OCI-LY7 (cell line): ENCODE data around the gene DNASE2B. TPM values are rescaled to one million over a fixed set of nuclear protein-coding genes. Genes with fewer than 3 reads are reported as not detected.

Source experiments
- BruUV-seq: library from RNA; stranded (reverse); fragments of 400-500 nt; replicated peaks from 2 replicates; lab custom pipeline; 2021; lab: Mats Ljungman, UMichigan
- CTCF ChIA-PET: fragments of 300-600 bp; sonication (Branson Sonifier 250); formaldehyde crosslinking; loops from one replicate; lab custom pipeline; 2022; ENCODE audit warnings: antibody characterized with exemption; ENCODE audit not compliant: unreplicated experiment; lab: Charles Lee
- POLR2A ChIA-PET: fragments of 300-600 bp; sonication (Branson Sonifier 250); formaldehyde crosslinking; loops from one replicate; lab custom pipeline; 2022; ENCODE audit warnings: antibody characterized with exemption; lab: Charles Lee
- DNase-seq: peaks from one replicate; pipeline ENCODE4 v3.0.0-alpha.2; 2015; ENCODE audit warnings: low spot score
- H2AFZ ChIP-seq: fragments of 200-600 bp; sonication (generic), shearing (Covaris generic); 2 replicates; pipeline ENCODE4 v1.6.1; 2014; ENCODE audit warnings: mild to moderate bottlenecking, antibody characterized with exemption, low read length, moderate library complexity
- H3K27ac ChIP-seq: fragments of 200-600 bp; sonication (generic); 2 replicates; pipeline ENCODE4 v1.5.1; 2014; ENCODE audit warnings: mixed run types, low read depth, mild to moderate bottlenecking, moderate library complexity, low read length, inconsistent platforms; ENCODE audit not compliant: poor library complexity, severe bottlenecking
- H3K36me3 ChIP-seq: fragments of 200-600 bp; sonication (generic); 2 replicates; pipeline ENCODE4 v1.6.1; 2014; ENCODE audit warnings: mild to moderate bottlenecking, antibody characterized with exemption, low read length, moderate library complexity, mixed read lengths; ENCODE audit not compliant: insufficient read depth
- H3K4me1 ChIP-seq: fragments of 200-600 bp; sonication (generic); 2 replicates; pipeline ENCODE4 v1.5.1; 2014; ENCODE audit warnings: mild to moderate bottlenecking, low read length; ENCODE audit not compliant: insufficient read depth, poor library complexity, severe bottlenecking
- H3K4me2 ChIP-seq: fragments of 200-600 bp; sonication (generic); 2 replicates; pipeline ENCODE4 v1.6.1; 2014; ENCODE audit warnings: mild to moderate bottlenecking, low read length
- H3K4me3 ChIP-seq: fragments of 200-600 bp; sonication (generic); 2 replicates; pipeline ENCODE4 v1.5.1; 2014; ENCODE audit warnings: mild to moderate bottlenecking, low read depth, low read length; ENCODE audit not compliant: poor library complexity, severe bottlenecking
- H3K79me2 ChIP-seq: fragments of 200-600 bp; sonication (generic); 2 replicates; pipeline ENCODE4 v1.6.1; 2016; ENCODE audit warnings: low read depth, mild to moderate bottlenecking, low read length, moderate library complexity, mixed read lengths; ENCODE audit not compliant: insufficient read depth
- H3K9me2 ChIP-seq: fragments of 200-600 bp; sonication (generic); 2 replicates; pipeline ENCODE4 v1.6.1; 2016; ENCODE audit warnings: mild to moderate bottlenecking, low read length, mixed read lengths; ENCODE audit not compliant: insufficient read depth
- H3K9me3 ChIP-seq: fragments of 200-600 bp; sonication (generic); 2 replicates; pipeline ENCODE4 v1.6.1; 2014; ENCODE audit warnings: mild to moderate bottlenecking, mixed run types, low read length, mixed read lengths
- H4K20me1 ChIP-seq: fragments of 200-600 bp; sonication (generic); 2 replicates; pipeline ENCODE4 v1.6.1; 2014; ENCODE audit warnings: mild to moderate bottlenecking, antibody characterized with exemption, low read length, moderate library complexity, mixed read lengths; ENCODE audit not compliant: insufficient read depth
- EZH2phosphoT487 ChIP-seq: fragments of 200-600 bp; sonication (generic); IDR thresholded peaks from 2 replicates; pipeline ENCODE4 v1.6.1; 2018; ENCODE audit warnings: low read depth, borderline replicate concordance, mild to moderate bottlenecking, mixed run types, antibody characterized with exemption, low read length, moderate library complexity, mixed read lengths
- intact Hi-C: fragments of 100-400 bp; cut with micrococcal nuclease; formaldehyde crosslinking; loops from one replicate; pipeline ENCODE4 v1.10.0; 2022; ENCODE audit not compliant: unreplicated experiment
- total RNA-seq, 2 experiments: library from RNA; depleted of rRNA in 1 of 2; stranded (reverse); fragments of >200 nt in 1 of 2; shearing (Covaris generic) in 1 of 2; gene quantifications; 2 replicates each; pipeline ENCODE4 v1.2.3, GENCODE V29; 2014 to 2022
- TF ChIP-seq, protein P1 (sequence below): fragments of 200-600 bp; sonication (generic); conservative IDR thresholded peaks from 2 replicates; pipeline ENCODE4 v1.5.1; 2014; ENCODE audit warnings: mild to moderate bottlenecking, antibody characterized with exemption, low read length, moderate library complexity, mixed read lengths

DNASE2B gene
- total RNA-seq, 2 experiments from 2014 or later = 0.22 TPM; not detected in 1

DNA sequence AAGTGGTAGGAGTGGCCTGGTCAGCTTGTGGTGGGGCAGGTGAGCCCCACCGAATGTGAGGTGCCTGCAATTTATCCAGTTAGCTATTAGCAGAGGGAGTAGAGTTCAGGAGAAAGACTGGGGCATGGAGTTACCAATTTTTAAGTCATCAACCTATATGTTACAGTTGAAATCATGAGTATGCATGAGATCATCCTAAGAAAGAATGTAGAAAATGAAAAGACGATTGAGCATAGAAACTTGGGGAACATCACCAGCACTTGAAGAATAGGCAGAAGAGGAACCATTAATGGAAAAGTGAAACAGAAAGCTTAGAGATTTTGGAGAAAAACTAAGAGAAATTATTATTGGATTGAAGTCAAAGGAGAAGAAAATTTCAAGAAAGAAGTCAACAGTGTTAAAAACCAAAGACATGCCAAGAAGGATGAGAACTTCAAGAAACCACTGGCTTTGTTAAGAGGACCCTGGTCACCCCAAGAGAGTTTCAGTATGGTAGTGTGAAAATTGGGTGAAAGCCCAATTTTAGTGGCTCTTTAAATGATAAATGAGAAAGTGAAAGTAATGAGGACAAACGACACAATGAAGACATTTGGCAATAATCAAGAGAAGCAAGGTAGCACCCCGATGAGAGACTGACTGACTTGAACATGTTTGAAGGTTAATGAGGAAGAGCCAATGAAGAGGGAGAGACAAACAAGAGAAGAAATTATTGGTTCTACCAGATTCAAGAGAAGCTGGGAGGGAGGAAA, 36.7 kb downstream of the DNASE2B start:
- peak overlapping the region; percentile 41 for H3K4me2 ChIP-seq
- no TSS peak for BruUV-seq
- ChIA-PET CTCF (interaction anchor here (0.7 to 1.5 kb wide), 2 partner anchors 291 kb away, joined by 3 to 4 read pairs; partner anchors contain the start of gene PRKACB), POLR2A (interaction anchor here (0.9 to 4.9 kb wide), 4 partner anchors 72 to 308 kb away, joined by 3 to 30 read pairs (median 6); partner anchors contain the start of genes GNG5, PRKACB and SPATA1)
- no peaks in the 10 kb centered on the region for H3K79me2 ChIP-seq
- intact Hi-C loops = loop anchor here (2.0 to 10.0 kb wide), 4 partner anchors 107 to 530 kb away; partner anchors contain the start of gene SAMD13
- H3K4me1 ChIP-seq = peaks cover 26% of the 10 kb centered on the region
- no peak for TF ChIP-seq EZH2phosphoT487
- TF ChIP-seq, protein P1, sequence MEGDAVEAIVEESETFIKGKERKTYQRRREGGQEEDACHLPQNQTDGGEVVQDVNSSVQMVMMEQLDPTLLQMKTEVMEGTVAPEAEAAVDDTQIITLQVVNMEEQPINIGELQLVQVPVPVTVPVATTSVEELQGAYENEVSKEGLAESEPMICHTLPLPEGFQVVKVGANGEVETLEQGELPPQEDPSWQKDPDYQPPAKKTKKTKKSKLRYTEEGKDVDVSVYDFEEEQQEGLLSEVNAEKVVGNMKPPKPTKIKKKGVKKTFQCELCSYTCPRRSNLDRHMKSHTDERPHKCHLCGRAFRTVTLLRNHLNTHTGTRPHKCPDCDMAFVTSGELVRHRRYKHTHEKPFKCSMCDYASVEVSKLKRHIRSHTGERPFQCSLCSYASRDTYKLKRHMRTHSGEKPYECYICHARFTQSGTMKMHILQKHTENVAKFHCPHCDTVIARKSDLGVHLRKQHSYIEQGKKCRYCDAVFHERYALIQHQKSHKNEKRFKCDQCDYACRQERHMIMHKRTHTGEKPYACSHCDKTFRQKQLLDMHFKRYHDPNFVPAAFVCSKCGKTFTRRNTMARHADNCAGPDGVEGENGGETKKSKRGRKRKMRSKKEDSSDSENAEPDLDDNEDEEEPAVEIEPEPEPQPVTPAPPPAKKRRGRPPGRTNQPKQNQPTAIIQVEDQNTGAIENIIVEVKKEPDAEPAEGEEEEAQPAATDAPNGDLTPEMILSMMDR = no peak
- H2AFZ ChIP-seq = peak overlapping the region; percentile 76
- H3K9me2 ChIP-seq = no peaks in the 10 kb centered on the region
- no peaks in the 10 kb centered on the region for H4K20me1 ChIP-seq
- H3K36me3 ChIP-seq = no peaks in the 10 kb centered on the region
- no peak overlapping the region for H3K27ac ChIP-seq
- H3K9me3 ChIP-seq = peaks cover 2% of the 10 kb centered on the region; the same call in 1 of the 2 replicates
- H3K4me3 ChIP-seq = no peak overlapping the region
- DNase-seq = no peak

DNA sequence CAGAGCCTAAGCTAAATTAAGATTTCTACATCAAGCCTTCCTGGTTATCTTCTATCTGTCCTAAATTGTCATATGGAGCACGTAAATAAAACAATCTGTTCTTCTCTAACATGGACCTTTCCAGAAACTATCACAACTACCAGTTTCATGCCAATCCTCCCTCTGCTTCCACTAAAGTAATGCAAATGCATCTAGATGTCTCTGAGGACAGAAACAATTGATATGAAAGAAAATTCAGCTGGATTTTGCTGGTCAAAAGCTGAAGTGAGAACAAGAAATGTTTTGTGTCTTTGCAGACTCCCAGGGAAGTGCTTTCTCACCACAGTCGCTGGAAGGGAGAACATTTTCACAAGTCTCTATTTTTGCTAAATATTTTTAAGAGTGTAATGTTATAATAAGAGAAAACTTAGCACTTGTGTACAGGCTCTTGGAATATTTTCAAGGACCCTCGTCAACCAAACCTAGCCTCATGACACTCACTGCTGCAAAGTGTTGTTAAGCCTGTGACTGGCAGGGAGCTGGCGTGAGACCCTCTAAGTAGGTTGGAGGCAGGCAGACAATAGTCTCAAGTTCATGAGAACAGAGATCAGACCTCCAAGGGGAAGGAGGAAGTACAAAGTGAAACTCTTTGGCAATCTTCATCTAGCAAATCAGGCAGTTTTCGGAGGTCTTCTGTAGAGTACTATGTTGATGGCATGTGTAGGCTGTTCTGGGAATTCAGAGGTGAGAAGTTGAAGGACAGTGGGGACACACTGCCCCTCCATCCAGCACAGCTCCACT, 38.8 kb downstream of the DNASE2B start:
- H3K4me1 ChIP-seq = peaks cover 26% of the 10 kb centered on the region
- BruUV-seq = no TSS peak
- no peaks in the 10 kb centered on the region for H3K9me2 ChIP-seq
- peak overlapping the region; percentile 87 for H2AFZ ChIP-seq
- H4K20me1 ChIP-seq = no peaks in the 10 kb centered on the region
- H3K36me3 ChIP-seq = no peaks in the 10 kb centered on the region
- ChIA-PET CTCF (interaction anchor here (1.5 kb wide), 1 partner anchor 293 kb away, joined by 4 read pairs; the partner anchor contains the start of gene PRKACB), POLR2A (interaction anchor here (0.9 to 4.9 kb wide), 7 partner anchors 9 to 300 kb away, joined by 3 to 30 read pairs (median 3); partner anchors contain the start of genes GNG5, PRKACB and SPATA1)
- H3K4me2 ChIP-seq = peak overlapping the region; percentile 35
- intact Hi-C loops = loop anchor here (10.0 kb wide), 1 partner anchor 532 kb away; no protein-coding TSS in a partner anchor
- DNase-seq = peak; percentile 57
- H3K27ac ChIP-seq = no peak overlapping the region
- H3K4me3 ChIP-seq = no peak overlapping the region
- H3K79me2 ChIP-seq = no peaks in the 10 kb centered on the region
- TF ChIP-seq, protein P1 = no peak
- TF ChIP-seq EZH2phosphoT487 = no peak
- H3K9me3 ChIP-seq = no peaks in the 10 kb centered on the region
